ENCODE results near the gene TIMM10.

The TIMM10 gene

GRCh38 chr11:57552479-57552878 lies 21.9 kb upstream of the TIMM10 start:
- no peaks in the 10 kb centered on the region for H3K36me3 ChIP-seq
- H3K4me1 ChIP-seq, result no peaks in the 10 kb centered on the region
- no peak for DNase-seq
- H3K27me3 ChIP-seq, result no peaks in the 10 kb centered on the region
- no peaks in the 10 kb centered on the region for H3K9me3 ChIP-seq
- TF ChIP-seq CTCF (IDR thresholded peaks at IDR 0.05; ENCODE audit: low read depth, low read length), result no peak
- H3K4me3 ChIP-seq (ENCODE audit: low read depth, low read length), result no peak overlapping the region

- no peaks in the 10 kb centered on the region for H3K36me3 ChIP-seq
These were observed 21.4 kb upstream of the TIMM10 start for GRCh38 chr11:57551941-57552340.

GRCh38 chr11:57549983-57550382 lies 19.4 kb upstream of the TIMM10 start:
- no peak for TF ChIP-seq CTCF (IDR thresholded peaks at IDR 0.05; ENCODE audit: low read depth, low read length)
- H3K4me1 ChIP-seq, result no peaks in the 10 kb centered on the region
- no peaks in the 10 kb centered on the region for H3K9me3 ChIP-seq
- H3K4me3 ChIP-seq (ENCODE audit: low read depth, low read length), result no peak overlapping the region
- H3K36me3 ChIP-seq, result no peaks in the 10 kb centered on the region
- no peaks in the 10 kb centered on the region for H3K27me3 ChIP-seq
- DNase-seq, result no peak

More at GRCh38 chr11:57551941-57552340, 21.4 kb upstream of the TIMM10 start:
- Histone ChIP-seq H3K4me3 (ENCODE audit: low read depth, low read length) (no peak overlapping the region), H3K9me3 (no peaks in the 10 kb centered on the region), H3K4me1 (no peaks in the 10 kb centered on the region), H3K27me3 (no peaks in the 10 kb centered on the region)
- no peak for DNase-seq
- no peak for TF ChIP-seq CTCF (IDR thresholded peaks at IDR 0.05; ENCODE audit: low read depth, low read length)

GRCh38 chr11:57547854-57548377 lies 17.4 kb upstream of the TIMM10 start:
- no peak for TF ChIP-seq CTCF (IDR thresholded peaks at IDR 0.05; ENCODE audit: low read depth, low read length)
- H3K9me3 ChIP-seq, result no peaks in the 10 kb centered on the region
- no peaks in the 10 kb centered on the region for H3K4me1 ChIP-seq
- DNase-seq, result no peak
- H3K27me3 ChIP-seq, result no peaks in the 10 kb centered on the region
- H3K4me3 ChIP-seq (ENCODE audit: low read depth, low read length), result no peak overlapping the region
- no peaks in the 10 kb centered on the region for H3K36me3 ChIP-seq

- Histone ChIP-seq H3K27me3 (no peaks in the 10 kb centered on the region), H3K9me3 (no peaks in the 10 kb centered on the region), H3K4me1 (no peaks in the 10 kb centered on the region), H3K36me3 (no peaks in the 10 kb centered on the region), H3K4me3 (ENCODE audit: low read depth, low read length) (no peak overlapping the region)
- DNase-seq, result peak; percentile 9
- no peak for TF ChIP-seq CTCF (IDR thresholded peaks at IDR 0.05; ENCODE audit: low read depth, low read length)
These were observed 16.4 kb upstream of the TIMM10 start for GRCh38 chr11:57546869-57547475.

GRCh38 chr11:57546451-57546850 lies 15.9 kb upstream of the TIMM10 start:
- no peak for DNase-seq
- Histone ChIP-seq H3K36me3 (no peaks in the 10 kb centered on the region), H3K9me3 (no peaks in the 10 kb centered on the region), H3K4me3 (ENCODE audit: low read depth, low read length) (no peak overlapping the region), H3K27me3 (no peaks in the 10 kb centered on the region), H3K4me1 (no peaks in the 10 kb centered on the region)
- no peak for TF ChIP-seq CTCF (IDR thresholded peaks at IDR 0.05; ENCODE audit: low read depth, low read length)

Data from BE2C (cell line).